ENCODE measurements around the gene MRPS15.

MRPS15 gene

GRCh38 chr1:36448530-36449056, 15.6 kb downstream of the MRPS15 start:
- Histone ChIP-seq H3K27me3 (no peaks in the 10 kb centered on the region), H3K4me1 (no peaks in the 10 kb centered on the region), H3K36me3 (no peaks in the 10 kb centered on the region), H3K4me3 (ENCODE audit: low read depth, low read length) (no peak overlapping the region), H3K9me3 (no peaks in the 10 kb centered on the region)
- TF ChIP-seq, protein P1, sequence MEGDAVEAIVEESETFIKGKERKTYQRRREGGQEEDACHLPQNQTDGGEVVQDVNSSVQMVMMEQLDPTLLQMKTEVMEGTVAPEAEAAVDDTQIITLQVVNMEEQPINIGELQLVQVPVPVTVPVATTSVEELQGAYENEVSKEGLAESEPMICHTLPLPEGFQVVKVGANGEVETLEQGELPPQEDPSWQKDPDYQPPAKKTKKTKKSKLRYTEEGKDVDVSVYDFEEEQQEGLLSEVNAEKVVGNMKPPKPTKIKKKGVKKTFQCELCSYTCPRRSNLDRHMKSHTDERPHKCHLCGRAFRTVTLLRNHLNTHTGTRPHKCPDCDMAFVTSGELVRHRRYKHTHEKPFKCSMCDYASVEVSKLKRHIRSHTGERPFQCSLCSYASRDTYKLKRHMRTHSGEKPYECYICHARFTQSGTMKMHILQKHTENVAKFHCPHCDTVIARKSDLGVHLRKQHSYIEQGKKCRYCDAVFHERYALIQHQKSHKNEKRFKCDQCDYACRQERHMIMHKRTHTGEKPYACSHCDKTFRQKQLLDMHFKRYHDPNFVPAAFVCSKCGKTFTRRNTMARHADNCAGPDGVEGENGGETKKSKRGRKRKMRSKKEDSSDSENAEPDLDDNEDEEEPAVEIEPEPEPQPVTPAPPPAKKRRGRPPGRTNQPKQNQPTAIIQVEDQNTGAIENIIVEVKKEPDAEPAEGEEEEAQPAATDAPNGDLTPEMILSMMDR (IDR thresholded peaks at IDR 0.05; ENCODE audit: low read depth, low read length) = peak; percentile 9; the same call in 1 of the 2 replicates
- DNase-seq = no peak

- no peak overlapping the region for H3K4me3 ChIP-seq (ENCODE audit: low read depth, low read length)
- H3K9me3 ChIP-seq = no peaks in the 10 kb centered on the region
- H3K4me1 ChIP-seq = no peaks in the 10 kb centered on the region
- no peak for DNase-seq
- H3K27me3 ChIP-seq = no peaks in the 10 kb centered on the region
- TF ChIP-seq, protein P1 (IDR thresholded peaks at IDR 0.05; ENCODE audit: low read depth, low read length) = no peak
- no peaks in the 10 kb centered on the region for H3K36me3 ChIP-seq
Measured at GRCh38 chr1:36447450-36447849, 16.7 kb downstream of the MRPS15 start.

DNA sequence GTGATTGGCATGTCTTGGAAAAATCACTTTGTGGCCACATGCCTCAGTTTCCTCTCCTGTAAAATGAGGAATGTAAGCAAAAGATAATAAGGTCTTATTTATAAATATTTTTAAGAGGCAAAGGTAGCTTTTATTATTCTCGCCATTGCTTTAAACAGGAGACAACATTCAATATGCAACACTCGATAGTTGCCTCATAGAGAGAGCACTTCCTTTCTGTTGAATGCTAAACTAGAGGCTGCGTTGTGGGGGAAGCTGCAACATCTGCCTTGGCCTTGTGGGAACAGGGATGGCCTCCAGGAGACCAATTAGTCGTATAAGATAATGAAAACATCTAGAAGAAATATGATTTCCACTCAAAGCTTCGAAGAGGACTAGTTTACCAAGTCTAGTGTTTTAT, 17.4 kb downstream of the MRPS15 start:
- TF ChIP-seq, protein P1 (IDR thresholded peaks at IDR 0.05; ENCODE audit: low read depth, low read length) = no peak
- no peaks in the 10 kb centered on the region for H3K9me3 ChIP-seq
- DNase-seq = no peak
- H3K27me3 ChIP-seq = no peaks in the 10 kb centered on the region
- no peaks in the 10 kb centered on the region for H3K4me1 ChIP-seq
- no peaks in the 10 kb centered on the region for H3K36me3 ChIP-seq
- no peak overlapping the region for H3K4me3 ChIP-seq (ENCODE audit: low read depth, low read length)

DNA sequence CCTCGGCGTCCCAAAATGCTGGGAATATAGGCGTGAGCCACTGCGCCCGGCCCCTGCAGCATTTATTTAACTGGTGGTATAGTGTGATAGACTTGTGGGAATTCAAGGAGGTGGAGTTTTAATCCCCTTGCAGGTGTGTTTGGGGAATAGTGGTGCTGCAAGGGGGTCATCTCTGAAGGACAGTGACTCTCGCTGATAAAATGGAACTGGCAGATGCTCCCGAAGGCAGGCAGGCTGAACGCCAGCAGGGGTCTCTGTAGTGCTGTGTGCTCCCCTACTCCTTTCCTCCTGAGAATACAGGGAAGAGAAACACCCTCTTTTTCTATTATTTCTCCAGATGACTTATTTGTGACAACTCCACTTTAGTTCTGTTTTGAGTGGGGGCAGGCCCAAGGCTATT, 17.9 kb downstream of the MRPS15 start:
- Histone ChIP-seq H3K4me3 (ENCODE audit: low read depth, low read length) (no peak overlapping the region), H3K4me1 (no peaks in the 10 kb centered on the region), H3K9me3 (no peaks in the 10 kb centered on the region), H3K27me3 (no peaks in the 10 kb centered on the region), H3K36me3 (no peaks in the 10 kb centered on the region)
- TF ChIP-seq, protein P1 (IDR thresholded peaks at IDR 0.05; ENCODE audit: low read depth, low read length) = peak; percentile 62
- DNase-seq = peak; percentile 39

DNA sequence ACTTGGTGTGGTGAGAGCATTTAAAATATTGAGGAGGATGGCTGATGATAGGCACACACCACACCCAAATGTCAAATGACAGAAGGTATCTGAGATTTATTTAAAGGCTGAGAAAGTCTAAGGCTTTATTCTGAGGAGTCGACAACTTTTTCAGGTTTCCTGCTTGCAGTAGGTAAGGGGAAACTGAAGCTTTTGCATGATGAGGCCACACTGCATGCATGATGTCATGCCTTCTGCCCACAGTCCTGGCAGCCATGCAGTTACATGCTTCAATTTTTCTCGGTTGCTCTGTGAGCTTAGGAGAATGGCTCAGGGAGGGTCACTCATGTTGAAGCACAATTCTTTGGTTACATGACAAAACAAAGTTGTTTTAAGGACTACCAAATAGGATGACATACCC, 20.9 kb downstream of the MRPS15 start:
- Histone ChIP-seq H3K4me3 (ENCODE audit: low read depth, low read length) (no peak overlapping the region), H3K4me1 (no peaks in the 10 kb centered on the region), H3K27me3 (no peaks in the 10 kb centered on the region), H3K36me3 (no peaks in the 10 kb centered on the region), H3K9me3 (no peaks in the 10 kb centered on the region)
- no peak for DNase-seq
- TF ChIP-seq, protein P1 (IDR thresholded peaks at IDR 0.05; ENCODE audit: low read depth, low read length) = no peak

GRCh38 chr1:36442337-36442736, 21.8 kb downstream of the MRPS15 start:
- DNase-seq = no peak
- H3K27me3 ChIP-seq = no peaks in the 10 kb centered on the region
- no peaks in the 10 kb centered on the region for H3K9me3 ChIP-seq
- H3K4me1 ChIP-seq = no peaks in the 10 kb centered on the region
- TF ChIP-seq, protein P1 (IDR thresholded peaks at IDR 0.05; ENCODE audit: low read depth, low read length) = no peak
- H3K4me3 ChIP-seq (ENCODE audit: low read depth, low read length) = no peak overlapping the region
- no peaks in the 10 kb centered on the region for H3K36me3 ChIP-seq
